GM19193 (cell line): ENCODE results near the gene INKA2.

Source experiments
- POLR2A ChIP-seq: IDR thresholded peaks from 4 replicates; pipeline ENCODE4 v1.6.1; 2011; ENCODE audit not compliant: insufficient read depth, insufficient read length; ENCODE audit errors: extremely low read depth

The INKA2 gene

DNA sequence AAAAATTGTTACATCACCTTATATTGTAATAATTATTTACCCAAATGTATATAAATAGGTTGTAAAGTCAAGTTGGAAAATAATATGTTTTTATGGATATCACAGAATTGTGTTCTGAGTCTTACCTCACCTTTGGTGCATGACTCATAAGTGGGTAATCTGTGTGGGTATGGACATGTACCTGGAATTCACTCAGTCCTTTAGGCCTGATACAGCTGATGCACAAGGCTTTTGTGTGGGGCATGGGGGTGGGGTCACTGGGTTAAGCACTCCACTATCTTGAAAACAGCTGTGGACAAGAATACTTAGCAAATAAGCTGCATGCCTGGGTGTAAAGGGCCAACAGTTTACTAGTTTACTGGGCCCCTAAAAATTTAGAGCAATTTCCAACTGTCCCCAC lies 34.4 kb downstream of the INKA2 start:
- TF ChIP-seq POLR2A: no peak

GRCh38 chr1:111704240-111704639 lies 35.0 kb downstream of the INKA2 start:
- TF ChIP-seq POLR2A: no peak

DNA sequence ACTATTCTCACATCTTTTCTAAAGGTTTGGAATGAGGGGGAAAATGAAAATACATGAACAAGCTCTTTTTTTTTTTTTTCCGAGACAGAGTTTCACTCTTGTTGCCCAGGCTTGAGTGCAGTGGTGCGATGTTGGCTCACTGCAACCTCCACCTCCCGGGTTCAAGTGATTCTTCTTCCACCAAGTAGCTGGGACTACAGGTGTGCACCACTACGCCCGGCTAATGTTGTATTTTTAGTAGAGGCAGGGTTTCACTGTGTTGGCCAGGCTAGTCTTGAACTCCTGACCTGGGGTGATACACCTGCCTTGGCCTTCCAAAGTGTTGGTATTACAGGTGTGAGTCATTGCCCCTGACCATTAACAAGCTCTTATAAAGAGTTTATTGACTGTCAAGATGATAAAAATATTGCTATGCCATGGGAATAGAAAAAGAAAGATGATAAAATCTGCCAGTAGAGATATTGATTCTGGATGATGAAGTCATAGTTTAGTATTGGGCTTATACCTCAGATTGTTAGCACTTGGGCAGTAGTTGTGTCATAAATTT lies 36.6 kb downstream of the INKA2 start:
- TF ChIP-seq POLR2A: no peak

DNA sequence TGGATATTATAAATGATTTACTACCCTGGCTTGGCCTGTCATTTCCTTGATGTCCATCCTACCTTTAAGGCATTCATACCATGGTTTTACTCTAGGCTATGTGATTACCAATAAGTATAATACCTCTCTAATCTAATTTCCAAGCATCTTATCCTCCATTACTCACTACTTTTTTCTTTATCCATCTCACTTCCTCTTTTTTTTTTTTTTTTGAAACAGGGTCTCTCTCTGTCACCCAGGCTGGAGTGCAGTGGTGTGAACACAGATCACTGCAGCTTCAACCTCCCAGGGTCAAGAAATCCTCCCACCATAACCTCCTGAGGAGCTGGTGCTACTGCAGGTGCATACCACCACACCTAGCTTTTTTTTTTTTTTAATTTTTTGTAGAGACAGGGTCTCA lies 39.9 kb downstream of the INKA2 start:
- no peak for TF ChIP-seq POLR2A

- no peak for TF ChIP-seq POLR2A
Measured at GRCh38 chr1:111696330-111696729, 42.9 kb downstream of the INKA2 start.

GRCh38 chr1:111695801-111696200 lies 43.4 kb downstream of the INKA2 start:
- no peak for TF ChIP-seq POLR2A

DNA sequence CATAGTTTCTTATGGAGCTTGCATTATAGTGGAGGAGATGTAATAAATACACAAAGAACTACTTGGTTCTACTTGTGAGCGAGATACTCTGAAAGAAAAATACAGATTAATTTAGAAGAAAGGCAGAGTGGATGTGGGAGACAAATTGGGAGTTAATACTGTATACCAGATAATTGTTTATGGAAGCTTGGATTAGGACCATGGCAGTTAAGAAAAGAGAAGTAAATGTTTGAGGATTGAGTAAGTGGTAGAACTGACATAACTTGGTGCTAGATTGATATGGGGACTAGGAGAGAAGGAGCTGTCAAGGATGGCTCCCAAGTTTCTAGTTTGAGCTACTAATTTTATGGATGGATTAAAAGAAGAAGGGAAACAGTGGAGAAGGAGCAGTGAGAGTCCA lies 47.3 kb downstream of the INKA2 start:
- no peak for TF ChIP-seq POLR2A

DNA sequence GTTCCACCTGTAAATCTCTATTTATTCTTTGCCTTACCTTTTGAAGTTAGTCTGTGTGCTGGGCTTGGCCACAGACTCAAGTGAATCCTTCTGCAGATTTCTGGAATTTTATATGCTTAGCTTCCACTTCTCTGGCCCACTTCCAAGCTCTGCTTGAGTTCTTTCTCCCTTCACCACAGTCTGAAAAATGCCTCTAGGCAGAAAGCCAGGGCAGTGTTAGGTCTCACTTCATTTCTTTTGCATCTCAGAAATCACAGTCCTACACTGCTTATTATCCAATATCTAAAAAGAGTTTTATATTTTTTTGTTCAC lies 48.9 kb downstream of the INKA2 start:
- no peak for TF ChIP-seq POLR2A
